HUDEP-2 (cell line): ENCODE measurements around the gene BNC2.
A peak's percentile ranks its signal among the peaks of the same experiment; 100 is the strongest.

ENCODE experiments used
- DNase-seq, 76 experiments: peaks; one replicate each; lab custom pipeline; 2025; ENCODE audit not compliant: unreplicated experiment in 76 of 76; lab: John Stamatoyannopoulos, UW

Gene BNC2

GRCh38 chr9:16767366-16767765 is 103.1 kb downstream of the BNC2 start:
- no peak for DNase-seq

- DNase-seq: no peak
Measured at GRCh38 chr9:16763946-16764345, 106.5 kb downstream of the BNC2 start.

GRCh38 chr9:16755467-16756160 is 114.9 kb downstream of the BNC2 start:
- DNase-seq: no peak

- DNase-seq: no peak
Measured at GRCh38 chr9:16754662-16755061, 115.8 kb downstream of the BNC2 start.

- no peak for DNase-seq
Measured at GRCh38 chr9:16753256-16753655, 117.2 kb downstream of the BNC2 start.

- DNase-seq: no peak
Measured at GRCh38 chr9:16752601-16753000, 117.9 kb downstream of the BNC2 start.

- no peak for DNase-seq
Measured at GRCh38 chr9:16750553-16750952, 119.9 kb downstream of the BNC2 start.

GRCh38 chr9:16745359-16745758 is 125.1 kb downstream of the BNC2 start:
- DNase-seq: no peak

GRCh38 chr9:16744394-16744793 is 126.1 kb downstream of the BNC2 start:
- DNase-seq: no peak

- no peak for DNase-seq
Measured at GRCh38 chr9:16743375-16743774, 127.1 kb downstream of the BNC2 start.

- no peak for DNase-seq
Measured at GRCh38 chr9:16735001-16735400, 135.5 kb downstream of the BNC2 start.

GRCh38 chr9:16732546-16732945 is 137.9 kb downstream of the BNC2 start:
- no peak for DNase-seq

- no peak for DNase-seq
Measured at GRCh38 chr9:16730162-16730561, 140.3 kb downstream of the BNC2 start.

- no peak for DNase-seq
Measured at GRCh38 chr9:16729651-16730050, 140.8 kb downstream of the BNC2 start.

GRCh38 chr9:16728137-16728508 is 142.3 kb downstream of the BNC2 start:
- no peak for DNase-seq

GRCh38 chr9:16727452-16728136 is 142.9 kb downstream of the BNC2 start:
- no peak for DNase-seq

- DNase-seq: peak in 3 of 76 experiments; percentile 2 to 3 (median 3)
Measured at GRCh38 chr9:16726718-16727451, 143.6 kb downstream of the BNC2 start.

GRCh38 chr9:16726029-16726428 is 144.4 kb downstream of the BNC2 start:
- no peak for DNase-seq

GRCh38 chr9:16725066-16725465 is 145.4 kb downstream of the BNC2 start:
- no peak for DNase-seq

GRCh38 chr9:16721972-16722371 is 148.5 kb downstream of the BNC2 start:
- no peak for DNase-seq

GRCh38 chr9:16720386-16720785 is 150.1 kb downstream of the BNC2 start:
- DNase-seq: no peak

GRCh38 chr9:16719921-16720320 is 150.5 kb downstream of the BNC2 start:
- no peak for DNase-seq
